Endothelial cell of umbilical vein (primary cell): ENCODE results near the gene ITGA8. TPM values are rescaled to one million over a fixed set of nuclear protein-coding genes. Genes with fewer than 3 reads are reported as not detected.

Experiments used
- BruUV-seq: library from RNA; stranded (reverse); fragments of 400-500 nt; replicated peaks from 2 replicates; lab custom pipeline; 2021; lab: Mats Ljungman, UMichigan
- CTCF ChIA-PET: fragments of 300-600, 350-600 bp; sonication (Branson Sonifier 250); formaldehyde crosslinking; loops from one replicate; lab custom pipeline; 2021; ENCODE audit warnings: antibody characterized with exemption, inconsistent platforms; lab: Charles Lee
- POLR2A ChIA-PET: fragments of 300-600, 350-600 bp; sonication (Branson Sonifier 250); formaldehyde crosslinking; loops from one replicate; lab custom pipeline; 2021; ENCODE audit warnings: antibody characterized with exemption, inconsistent platforms; lab: Charles Lee
- DNase-seq: peaks from one replicate; pipeline ENCODE4 v3.0.0-alpha.2; 2011; ENCODE audit warnings: low read depth, low spot score
- FAIRE-seq: peaks from 2 replicates; lab custom pipeline; 2011; peaks lifted over from hg19 to GRCh38; lab: Jason Lieb, UNC
- H2AFZ ChIP-seq: 2 replicates; pipeline ENCODE4 v1.6.0; 2012; ENCODE audit warnings: low read depth, low read length, control low read depth, inconsistent platforms
- H3K27ac ChIP-seq: 2 replicates; pipeline ENCODE4 v1.5.1; 2011; ENCODE audit warnings: low read depth, mild to moderate bottlenecking, control low read depth, low read length, moderate library complexity; ENCODE audit not compliant: insufficient read depth
- H3K27me3 ChIP-seq, 2 experiments: 2 replicates each; pipeline versions ENCODE4 v1.6.0 to v1.6.1; 2011; ENCODE audit warnings: low read length in 2 of 2, mixed read lengths in 1 of 2; ENCODE audit not compliant: control insufficient read depth in 2 of 2, insufficient read depth in 2 of 2
- H3K36me3 ChIP-seq, 2 experiments: 2 replicates in 1 of 2; 3 replicates in 1 of 2; pipeline ENCODE4 v1.5.1; 2011; ENCODE audit warnings: low read length in 2 of 2, mild to moderate bottlenecking in 1 of 2, moderate library complexity in 1 of 2; ENCODE audit not compliant: control insufficient read depth in 2 of 2, insufficient read depth in 2 of 2; ENCODE audit errors: extremely low read depth in 1 of 2
- H3K4me1 ChIP-seq: 3 replicates; pipeline ENCODE4 v1.5.1; 2011; ENCODE audit warnings: mild to moderate bottlenecking, low read length; ENCODE audit not compliant: control insufficient read depth, insufficient read depth; ENCODE audit errors: extremely low read depth
- H3K4me2 ChIP-seq: 2 replicates; pipeline ENCODE4 v1.6.1; 2011; ENCODE audit warnings: low read length, control low read depth, mixed read lengths; ENCODE audit not compliant: insufficient read depth
- H3K4me3 ChIP-seq, 3 experiments: fragments of 200-600 bp in 1 of 3; sonication (generic), shearing (Covaris generic) in 1 of 3; replicated peaks in 1 of 3; 2 replicates each; pipeline ENCODE4 v1.5.1; 2011 to 2016; ENCODE audit warnings: control low read depth in 3 of 3, low read length in 3 of 3, mild to moderate bottlenecking in 2 of 3, inconsistent platforms in 1 of 3, low read depth in 1 of 3, moderate library complexity in 1 of 3; ENCODE audit not compliant: insufficient read depth in 1 of 3
- H3K79me2 ChIP-seq: 2 replicates; pipeline ENCODE4 v1.6.0; 2012; ENCODE audit warnings: low read length, inconsistent platforms; ENCODE audit not compliant: control insufficient read depth, insufficient read depth
- H3K9ac ChIP-seq: replicated peaks from 2 replicates; pipeline ENCODE3; 2011; ENCODE audit warnings: low read length, control low read depth; ENCODE audit not compliant: insufficient read depth; ENCODE audit errors: extremely low read depth
- H3K9me1 ChIP-seq: replicated peaks from 3 replicates; pipeline ENCODE4 v1.6.0; 2011; ENCODE audit warnings: mild to moderate bottlenecking, low read length; ENCODE audit not compliant: control insufficient read depth, insufficient read depth; ENCODE audit errors: extremely low read depth
- H3K9me3 ChIP-seq: replicated peaks from 2 replicates; pipeline ENCODE4 v1.5.1; 2012; ENCODE audit warnings: low read length, inconsistent platforms; ENCODE audit not compliant: control insufficient read depth, insufficient read depth
- H4K20me1 ChIP-seq: replicated peaks from 2 replicates; pipeline ENCODE3; 2011; ENCODE audit warnings: mild to moderate bottlenecking, low read length; ENCODE audit not compliant: control insufficient read depth, insufficient read depth; ENCODE audit errors: extremely low read depth
- EZH2 ChIP-seq: IDR thresholded peaks from 2 replicates; pipeline ENCODE4 v1.6.1; 2012; ENCODE audit warnings: borderline replicate concordance, low read depth, mild to moderate bottlenecking, moderate library complexity, low read length, inconsistent platforms; ENCODE audit not compliant: severe bottlenecking
- FOS ChIP-seq: IDR thresholded peaks from 2 replicates; pipeline ENCODE4 v1.6.1; 2011; ENCODE audit warnings: mild to moderate bottlenecking, low read length, moderate library complexity, borderline replicate concordance; ENCODE audit not compliant: insufficient read depth
- GATA2 ChIP-seq: IDR thresholded peaks from 2 replicates; pipeline ENCODE4 v1.7.0; 2011; ENCODE audit warnings: low read depth, mild to moderate bottlenecking, moderate library complexity, mixed read lengths, low read length; ENCODE audit not compliant: insufficient read length, insufficient read depth
- JUN ChIP-seq: IDR thresholded peaks from 2 replicates; pipeline ENCODE4 v1.6.1; 2011; ENCODE audit warnings: borderline replicate concordance, low read depth; ENCODE audit not compliant: insufficient read length, insufficient read depth
- MYC ChIP-seq: IDR thresholded peaks from one replicate; pipeline ENCODE4 v1.6.1; 2011; ENCODE audit warnings: mild to moderate bottlenecking, low read depth, low read length
- POLR2A ChIP-seq: IDR thresholded peaks from 2 replicates; pipeline ENCODE4 v1.6.1; 2012; ENCODE audit warnings: low read depth, mild to moderate bottlenecking, control low read depth, low read length
- POLR2AphosphoS5 ChIP-seq: IDR thresholded peaks from 2 replicates; pipeline ENCODE4 v1.6.1; 2012; ENCODE audit warnings: low read depth, mild to moderate bottlenecking, control low read depth, low read length, moderate library complexity; ENCODE audit not compliant: insufficient read depth
- dilution Hi-C: fragments of 300-500 bp; cut with MboI; formaldehyde crosslinking; loops from one replicate; pipeline ENCODE4 v1.15.0; 2019; ENCODE audit warnings: low sequenced_read_pairs; ENCODE audit not compliant: extremely low pct_ligation_motif_present
- intact Hi-C: fragments of 100-400 bp; cut with micrococcal nuclease; formaldehyde crosslinking; loops from one replicate; pipeline ENCODE4 v1.10.0; 2022
- polyA plus RNA-seq, 4 experiments: library from polyadenylated mRNA; depleted of rRNA in 3 of 4; stranded (reverse) in 3 of 4; unstranded in 1 of 4; fragments of >200 nt; gene quantifications; 2 replicates each; pipeline versions ENCODE4 v1.2.1 to v1.2.3, GENCODE V29; 2011 to 2012; ENCODE audit warnings: missing spikeins in 1 of 4
- total RNA-seq: library from RNA; stranded (reverse); gene quantifications from 2 replicates; pipeline ENCODE4 v1.2.3, GENCODE V29; 2021
- TF ChIP-seq, protein P1 (sequence below), 2 donors: IDR thresholded peaks; 1 replicate in 1 of 2; 2 replicates in 1 of 2; pipeline ENCODE4 v1.5.1; 2011; ENCODE audit warnings: low read length in 2 of 2, mild to moderate bottlenecking in 2 of 2, moderate library complexity in 2 of 2, control low read depth in 1 of 2, inconsistent platforms in 1 of 2, low read depth in 1 of 2; ENCODE audit not compliant: insufficient read depth in 1 of 2; ENCODE audit errors: extremely low read depth in 1 of 2
- TF ChIP-seq, protein P2 (sequence below): IDR thresholded peaks from 2 replicates; pipeline ENCODE4 v1.6.1; 2011; ENCODE audit not compliant: insufficient read depth, insufficient read length

The ITGA8 gene
- total and polyA plus RNA-seq, 2 donors (not counting 3 experiments of a cell fraction or from before 2014, with no cell fraction given) = 0.04 to 0.40 TPM

DNA sequence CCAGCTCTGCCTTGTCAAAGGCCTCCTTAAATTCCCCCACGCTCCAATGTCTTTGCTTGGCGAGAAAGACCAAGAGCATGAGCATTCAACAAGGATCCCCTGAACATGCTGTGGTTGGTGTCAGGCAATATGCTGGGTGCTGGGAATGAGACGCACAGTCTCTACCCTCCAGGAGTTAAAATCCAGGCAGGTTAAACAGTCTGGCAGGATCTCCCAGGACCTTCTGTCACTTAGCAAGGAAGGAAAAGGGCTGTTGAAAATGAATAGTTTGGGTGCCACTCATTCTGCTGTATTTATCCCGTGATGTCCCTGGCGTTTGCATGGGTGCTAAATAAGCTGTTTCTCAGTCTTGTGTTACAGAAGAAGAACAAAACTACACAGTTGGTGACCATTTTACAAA, 21.9 kb upstream of the ITGA8 start:
- no peak overlapping the region for H3K9ac ChIP-seq
- TF ChIP-seq MYC (no peak), FOS (no peak)
- TF ChIP-seq, protein P1, sequence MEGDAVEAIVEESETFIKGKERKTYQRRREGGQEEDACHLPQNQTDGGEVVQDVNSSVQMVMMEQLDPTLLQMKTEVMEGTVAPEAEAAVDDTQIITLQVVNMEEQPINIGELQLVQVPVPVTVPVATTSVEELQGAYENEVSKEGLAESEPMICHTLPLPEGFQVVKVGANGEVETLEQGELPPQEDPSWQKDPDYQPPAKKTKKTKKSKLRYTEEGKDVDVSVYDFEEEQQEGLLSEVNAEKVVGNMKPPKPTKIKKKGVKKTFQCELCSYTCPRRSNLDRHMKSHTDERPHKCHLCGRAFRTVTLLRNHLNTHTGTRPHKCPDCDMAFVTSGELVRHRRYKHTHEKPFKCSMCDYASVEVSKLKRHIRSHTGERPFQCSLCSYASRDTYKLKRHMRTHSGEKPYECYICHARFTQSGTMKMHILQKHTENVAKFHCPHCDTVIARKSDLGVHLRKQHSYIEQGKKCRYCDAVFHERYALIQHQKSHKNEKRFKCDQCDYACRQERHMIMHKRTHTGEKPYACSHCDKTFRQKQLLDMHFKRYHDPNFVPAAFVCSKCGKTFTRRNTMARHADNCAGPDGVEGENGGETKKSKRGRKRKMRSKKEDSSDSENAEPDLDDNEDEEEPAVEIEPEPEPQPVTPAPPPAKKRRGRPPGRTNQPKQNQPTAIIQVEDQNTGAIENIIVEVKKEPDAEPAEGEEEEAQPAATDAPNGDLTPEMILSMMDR (IDR thresholded peaks at IDR 0.05; ENCODE audit: extremely low read depth in 1 of 2, insufficient read depth in 1 of 2, low read depth in 1 of 2, low read length in 2 of 2) = no peak
- H3K4me3 ChIP-seq = no peak overlapping the region
- H3K27me3 ChIP-seq = peaks cover 2 to 5% of the 10 kb centered on the region in 2 experiments
- H3K9me3 ChIP-seq = no peaks in the 10 kb centered on the region
- dilution Hi-C loops (no loop called here), intact Hi-C loops (no loop called here)
- POLR2A ChIA-PET = no interaction called here
- H4K20me1 ChIP-seq = no peaks in the 10 kb centered on the region
- DNase-seq (no peak), FAIRE-seq (no peak)
- H3K4me1 ChIP-seq = no peaks in the 10 kb centered on the region
- CTCF ChIA-PET = interaction anchor here (1.2 to 3.2 kb wide), 5 partner anchors 22 to 314 kb away, joined by 3 to 14 read pairs (median 5); partner anchors contain the start of gene ITGA8
- no peak overlapping the region for H3K27ac ChIP-seq
- no peaks in the 10 kb centered on the region for H3K36me3 ChIP-seq
- no peaks in the 10 kb centered on the region for H3K79me2 ChIP-seq
- no peaks in the 10 kb centered on the region for H3K9me1 ChIP-seq
- no TSS peak for BruUV-seq
- no peak overlapping the region for H3K4me2 ChIP-seq
- no peak overlapping the region for H2AFZ ChIP-seq

DNA sequence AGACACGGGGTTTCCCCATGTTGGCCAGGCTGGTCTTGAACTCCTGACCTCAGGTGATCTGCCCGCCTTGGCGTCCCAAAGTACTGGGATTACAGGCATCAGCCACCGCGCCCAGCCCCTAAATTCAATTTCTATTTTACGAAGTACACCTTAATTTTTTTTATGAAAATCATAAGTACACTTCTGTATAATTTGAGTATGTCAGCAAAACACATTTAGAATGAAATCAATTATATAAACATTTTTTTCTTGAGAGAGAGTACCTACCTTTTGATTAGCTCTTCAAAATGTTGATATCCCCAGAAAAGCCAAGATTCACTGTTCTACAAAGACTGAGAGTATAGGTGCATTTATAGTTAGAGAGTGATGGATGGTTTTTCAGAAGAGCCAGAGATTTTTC, 20.5 kb upstream of the ITGA8 start:
- Histone ChIP-seq H3K9me3 (no peaks in the 10 kb centered on the region), H2AFZ (no peak overlapping the region), H3K4me2 (no peak overlapping the region), H3K27me3 (peaks cover 3% of the 10 kb centered on the region in 2 experiments), H3K4me1 (no peaks in the 10 kb centered on the region), H4K20me1 (no peaks in the 10 kb centered on the region), H3K27ac (no peak overlapping the region), H3K9ac (no peak overlapping the region), H3K9me1 (no peaks in the 10 kb centered on the region), H3K4me3 (no peak overlapping the region), H3K36me3 (no peaks in the 10 kb centered on the region), H3K79me2 (no peaks in the 10 kb centered on the region)
- CTCF ChIA-PET = interaction anchor here (0.8 to 3.2 kb wide), 5 partner anchors 21 to 312 kb away, joined by 3 to 14 read pairs (median 4); partner anchors contain the start of gene ITGA8
- dilution Hi-C loops (no loop called here), intact Hi-C loops (no loop called here)
- no peak for DNase-seq
- POLR2A ChIA-PET = no interaction called here
- FAIRE-seq = no peak
- TF ChIP-seq, protein P2, sequence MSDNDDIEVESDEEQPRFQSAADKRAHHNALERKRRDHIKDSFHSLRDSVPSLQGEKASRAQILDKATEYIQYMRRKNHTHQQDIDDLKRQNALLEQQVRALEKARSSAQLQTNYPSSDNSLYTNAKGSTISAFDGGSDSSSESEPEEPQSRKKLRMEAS = no peak
- TF ChIP-seq MYC (no peak), POLR2AphosphoS5 (no peak), FOS (no peak), JUN (no peak), EZH2 (no peak), POLR2A (no peak), GATA2 (no peak)
- TF ChIP-seq, protein P1 (IDR thresholded peaks at IDR 0.05; ENCODE audit: extremely low read depth in 1 of 2, insufficient read depth in 1 of 2, low read depth in 1 of 2, low read length in 2 of 2) = no peak
- BruUV-seq = no TSS peak
